ENCODE data around the gene ADCYAP1R1.

Gene ADCYAP1R1

GRCh38 chr7:31043051-31043471, 9.0 kb upstream of the ADCYAP1R1 start:
- DNase-seq (ENCODE audit: low read depth) = no peak

- no peak for DNase-seq (ENCODE audit: low read depth)
Observed at GRCh38 chr7:31044529-31044928, 7.6 kb upstream of the ADCYAP1R1 start.

GRCh38 chr7:31046723-31047122, 5.4 kb upstream of the ADCYAP1R1 start:
- DNase-seq (ENCODE audit: low read depth) = no peak

GRCh38 chr7:31047313-31048146, 4.6 kb upstream of the ADCYAP1R1 start:
- no peak for DNase-seq (ENCODE audit: low read depth)

- no peak for DNase-seq (ENCODE audit: low read depth)
Observed at GRCh38 chr7:31049005-31049765, 2.9 kb upstream of the ADCYAP1R1 start.

- no peak for DNase-seq (ENCODE audit: low read depth)
Observed at GRCh38 chr7:31052487-31052840, 356 bp downstream of the ADCYAP1R1 start.

- no peak for DNase-seq (ENCODE audit: low read depth)
Observed at GRCh38 chr7:31052841-31053601, 913 bp downstream of the ADCYAP1R1 start.

- DNase-seq (ENCODE audit: low read depth) = no peak
Observed at GRCh38 chr7:31053986-31054385, 1.9 kb downstream of the ADCYAP1R1 start.

- DNase-seq (ENCODE audit: low read depth) = no peak
Observed at GRCh38 chr7:31054608-31055278, 2.6 kb downstream of the ADCYAP1R1 start.

GRCh38 chr7:31055471-31055870, 3.4 kb downstream of the ADCYAP1R1 start:
- DNase-seq (ENCODE audit: low read depth) = no peak

- no peak for DNase-seq (ENCODE audit: low read depth)
Observed at GRCh38 chr7:31056775-31057346, 4.8 kb downstream of the ADCYAP1R1 start.

- no peak for DNase-seq (ENCODE audit: low read depth)
Observed at GRCh38 chr7:31058122-31058521, 6.0 kb downstream of the ADCYAP1R1 start.

GRCh38 chr7:31058688-31059087, 6.6 kb downstream of the ADCYAP1R1 start:
- DNase-seq (ENCODE audit: low read depth) = no peak

- DNase-seq (ENCODE audit: low read depth) = no peak
Observed at GRCh38 chr7:31059551-31059950, 7.4 kb downstream of the ADCYAP1R1 start.

- DNase-seq (ENCODE audit: low read depth) = no peak
Observed at GRCh38 chr7:31061185-31061584, 9.1 kb downstream of the ADCYAP1R1 start.

- DNase-seq (ENCODE audit: low read depth) = no peak
Observed at GRCh38 chr7:31062746-31063435, 10.8 kb downstream of the ADCYAP1R1 start.

- DNase-seq (ENCODE audit: low read depth) = no peak
Observed at GRCh38 chr7:31065021-31065593, 13.0 kb downstream of the ADCYAP1R1 start.

GRCh38 chr7:31065840-31066239, 13.7 kb downstream of the ADCYAP1R1 start:
- DNase-seq (ENCODE audit: low read depth) = no peak

- DNase-seq (ENCODE audit: low read depth) = no peak
Observed at GRCh38 chr7:31066516-31067130, 14.5 kb downstream of the ADCYAP1R1 start.

- DNase-seq (ENCODE audit: low read depth) = no peak
Observed at GRCh38 chr7:31067491-31067890, 15.4 kb downstream of the ADCYAP1R1 start.
